DND-41 (cell line): ENCODE results near the gene MEGF6.

Experiments
- EZH2 ChIP-seq: IDR thresholded peaks from 3 replicates; pipeline ENCODE4 v1.6.1; 2012; ENCODE audit warnings: borderline replicate concordance, low read depth, mild to moderate bottlenecking, moderate library complexity, low read length, inconsistent platforms; ENCODE audit not compliant: severe bottlenecking
- TF ChIP-seq, protein P1 (sequence below): IDR thresholded peaks from 2 replicates; pipeline ENCODE4 v1.5.1; 2012; ENCODE audit warnings: borderline replicate concordance, low read length, moderate library complexity, mild to moderate bottlenecking; ENCODE audit not compliant: poor library complexity, severe bottlenecking; ENCODE audit errors: extremely low read depth

DNA sequence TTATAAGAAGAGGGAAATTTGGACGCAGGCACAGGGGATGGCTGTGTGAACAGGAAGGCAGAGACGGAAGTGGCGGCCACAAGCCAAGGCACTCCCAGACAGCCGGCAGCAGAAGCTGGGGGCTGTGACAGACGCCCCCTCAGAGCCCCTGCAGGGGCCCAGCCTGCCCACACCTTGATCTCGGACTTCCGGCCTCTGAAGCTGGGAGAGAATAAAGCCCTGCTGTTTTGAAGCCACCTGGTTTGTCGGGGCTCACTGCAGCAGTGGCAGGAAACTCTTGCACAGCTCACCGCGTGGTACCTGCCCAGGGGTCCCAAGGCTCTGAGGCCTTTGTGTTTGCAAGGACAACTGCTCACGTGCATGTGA, 13.7 kb downstream of the MEGF6 start:
- TF ChIP-seq, protein P1, sequence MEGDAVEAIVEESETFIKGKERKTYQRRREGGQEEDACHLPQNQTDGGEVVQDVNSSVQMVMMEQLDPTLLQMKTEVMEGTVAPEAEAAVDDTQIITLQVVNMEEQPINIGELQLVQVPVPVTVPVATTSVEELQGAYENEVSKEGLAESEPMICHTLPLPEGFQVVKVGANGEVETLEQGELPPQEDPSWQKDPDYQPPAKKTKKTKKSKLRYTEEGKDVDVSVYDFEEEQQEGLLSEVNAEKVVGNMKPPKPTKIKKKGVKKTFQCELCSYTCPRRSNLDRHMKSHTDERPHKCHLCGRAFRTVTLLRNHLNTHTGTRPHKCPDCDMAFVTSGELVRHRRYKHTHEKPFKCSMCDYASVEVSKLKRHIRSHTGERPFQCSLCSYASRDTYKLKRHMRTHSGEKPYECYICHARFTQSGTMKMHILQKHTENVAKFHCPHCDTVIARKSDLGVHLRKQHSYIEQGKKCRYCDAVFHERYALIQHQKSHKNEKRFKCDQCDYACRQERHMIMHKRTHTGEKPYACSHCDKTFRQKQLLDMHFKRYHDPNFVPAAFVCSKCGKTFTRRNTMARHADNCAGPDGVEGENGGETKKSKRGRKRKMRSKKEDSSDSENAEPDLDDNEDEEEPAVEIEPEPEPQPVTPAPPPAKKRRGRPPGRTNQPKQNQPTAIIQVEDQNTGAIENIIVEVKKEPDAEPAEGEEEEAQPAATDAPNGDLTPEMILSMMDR: no peak
- TF ChIP-seq EZH2: no peak
